Gastrocnemius medialis (tissue), 4 donors: ENCODE data around the gene PLA2G5.
"Not testable (repeated sequence)": the region's sequence is repeated elsewhere in the genome, so short reads cannot be mapped to it uniquely, and the experiment has no call there.

ENCODE experiments used
- POLR2A ChIP-seq, 2 donors: fragments of 450-650 bp; IDR thresholded peaks; one replicate each; pipeline ENCODE4 v1.6.1; 2017; ENCODE audit warnings: antibody characterized with exemption in 2 of 2, mild to moderate bottlenecking in 2 of 2, moderate library complexity in 2 of 2
- TF ChIP-seq, protein P1 (sequence below), 5 experiments: fragments of 450-650 bp in 3 of 5; fragments of 200-600 bp in 2 of 5; sonication (generic) in 2 of 5; IDR thresholded peaks in 4 of 5; conservative IDR thresholded peaks in 1 of 5; 1 replicate in 4 of 5; 2 replicates in 1 of 5; pipeline ENCODE4 v1.5.1; 2016 to 2019; ENCODE audit warnings: antibody characterized with exemption in 5 of 5, mild to moderate bottlenecking in 3 of 5, moderate library complexity in 3 of 5

DNA sequence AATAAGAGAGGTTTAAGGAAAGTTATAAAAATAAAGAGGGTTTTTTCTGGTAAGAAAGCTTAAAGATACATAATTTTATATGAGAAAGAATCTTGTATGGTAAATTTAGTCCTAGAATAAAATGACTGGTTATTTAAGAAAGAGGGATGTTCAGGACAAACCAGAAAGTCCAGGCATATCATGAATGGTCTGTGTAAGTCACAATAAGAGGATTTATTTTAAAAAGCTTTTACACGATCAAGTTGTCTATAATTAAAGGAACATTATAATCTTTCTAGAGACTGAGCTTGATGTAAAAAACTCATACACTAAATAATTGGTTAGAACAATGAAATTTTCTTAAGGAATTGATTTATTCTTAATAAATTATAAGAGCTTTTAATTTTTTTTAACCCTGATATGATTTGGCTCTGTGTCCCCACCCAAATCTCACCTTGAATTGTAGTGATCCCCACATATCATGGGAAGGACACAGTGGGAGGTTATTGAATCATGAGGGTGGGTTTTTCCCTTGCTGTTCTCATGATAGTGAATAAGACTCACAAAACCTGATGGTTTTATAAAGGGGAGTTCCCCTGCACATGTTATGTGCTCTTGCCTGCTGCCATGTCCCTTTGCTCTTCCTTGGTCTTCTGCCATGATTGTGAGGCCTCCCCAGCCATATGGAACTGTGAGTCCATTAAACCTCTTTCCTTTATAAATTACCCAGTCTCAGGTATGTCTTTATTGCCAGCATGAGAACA, 20.8 kb upstream of the PLA2G5 start:
- not testable (repeated sequence) for TF ChIP-seq POLR2A (IDR thresholded peaks at IDR 0.05)
- TF ChIP-seq, protein P1, sequence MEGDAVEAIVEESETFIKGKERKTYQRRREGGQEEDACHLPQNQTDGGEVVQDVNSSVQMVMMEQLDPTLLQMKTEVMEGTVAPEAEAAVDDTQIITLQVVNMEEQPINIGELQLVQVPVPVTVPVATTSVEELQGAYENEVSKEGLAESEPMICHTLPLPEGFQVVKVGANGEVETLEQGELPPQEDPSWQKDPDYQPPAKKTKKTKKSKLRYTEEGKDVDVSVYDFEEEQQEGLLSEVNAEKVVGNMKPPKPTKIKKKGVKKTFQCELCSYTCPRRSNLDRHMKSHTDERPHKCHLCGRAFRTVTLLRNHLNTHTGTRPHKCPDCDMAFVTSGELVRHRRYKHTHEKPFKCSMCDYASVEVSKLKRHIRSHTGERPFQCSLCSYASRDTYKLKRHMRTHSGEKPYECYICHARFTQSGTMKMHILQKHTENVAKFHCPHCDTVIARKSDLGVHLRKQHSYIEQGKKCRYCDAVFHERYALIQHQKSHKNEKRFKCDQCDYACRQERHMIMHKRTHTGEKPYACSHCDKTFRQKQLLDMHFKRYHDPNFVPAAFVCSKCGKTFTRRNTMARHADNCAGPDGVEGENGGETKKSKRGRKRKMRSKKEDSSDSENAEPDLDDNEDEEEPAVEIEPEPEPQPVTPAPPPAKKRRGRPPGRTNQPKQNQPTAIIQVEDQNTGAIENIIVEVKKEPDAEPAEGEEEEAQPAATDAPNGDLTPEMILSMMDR (IDR thresholded peaks at IDR 0.05 in 4 of 5, conservative IDR thresholded peaks at IDR 0.05 in 1 of 5) = not testable (repeated sequence)
